Measurements from ENCODE around the gene MSANTD7.

- TF ChIP-seq GATA3 (IDR thresholded peaks at IDR 0.05; ENCODE audit: low read depth, low read length) (no peak), GATA2 (IDR thresholded peaks at IDR 0.05; ENCODE audit: low read depth, low read length) (no peak)
These were observed 2.1 kb downstream of the MSANTD7 start for GRCh38 chr10:14840178-14840577.
